MCF 10A (cell line): Measurements from ENCODE around the gene CCDC15. TPM values are rescaled to one million over a fixed set of nuclear protein-coding genes. Genes with fewer than 3 reads are reported as not detected.
A peak's percentile ranks its signal among the peaks of the same experiment; 100 is the strongest.
"Not testable (repeated sequence)": the region's sequence is repeated elsewhere in the genome, so short reads cannot be mapped to it uniquely, and the experiment has no call there.

Experiments
- BruUV-seq: library from RNA; stranded (reverse); fragments of 400-500 nt; replicated peaks from 2 replicates; lab custom pipeline; 2021; lab: Mats Ljungman, UMichigan
- CTCF ChIA-PET: fragments of 300-600 bp; sonication (Branson Sonifier 250); formaldehyde crosslinking; extraction: SDS; loops from one replicate; lab custom pipeline; 2021; ENCODE audit warnings: antibody characterized with exemption, inconsistent platforms; lab: Yijun Ruan, JAX
- POLR2A ChIA-PET: fragments of 300-600, 350-650 bp; sonication (Branson Sonifier 250); formaldehyde crosslinking; extraction: SDS; loops from one replicate; lab custom pipeline; 2020; ENCODE audit warnings: antibody characterized with exemption, inconsistent platforms; lab: Yijun Ruan, JAX
- DNase-seq: peaks from one replicate; pipeline ENCODE4 v3.0.0-alpha.2; 2018; ENCODE audit not compliant: unreplicated experiment
- H3K27ac Mint-ChIP-seq: one replicate; pipeline ENCODE4 v1.8.0; 2022; ENCODE audit warnings: mild to moderate bottlenecking, low read depth, mixed read lengths; ENCODE audit not compliant: unreplicated experiment
- H3K27me3 Mint-ChIP-seq: one replicate; pipeline ENCODE4 v1.8.0; 2022; ENCODE audit warnings: mixed read lengths; ENCODE audit not compliant: insufficient read depth, unreplicated experiment
- H3K36me3 Mint-ChIP-seq: one replicate; pipeline ENCODE4 v1.8.0; 2022; ENCODE audit warnings: mild to moderate bottlenecking, moderate library complexity, mixed read lengths; ENCODE audit not compliant: insufficient read depth, unreplicated experiment
- H3K4me1 Mint-ChIP-seq: one replicate; pipeline ENCODE4 v1.8.0; 2022; ENCODE audit warnings: mixed read lengths; ENCODE audit not compliant: insufficient read depth, unreplicated experiment
- H3K4me3 Mint-ChIP-seq: one replicate; pipeline ENCODE4 v1.8.0; 2022; ENCODE audit warnings: mild to moderate bottlenecking, moderate library complexity, mixed read lengths; ENCODE audit not compliant: unreplicated experiment
- H3K9me3 Mint-ChIP-seq: one replicate; pipeline ENCODE4 v1.8.0; 2022; ENCODE audit warnings: mixed read lengths; ENCODE audit not compliant: unreplicated experiment
- CTCF ChIP-seq: fragments of 200-600 bp; IDR thresholded peaks from one replicate; pipeline ENCODE4 v1.8.0; 2022; ENCODE audit warnings: antibody characterized with exemption, mild to moderate bottlenecking; ENCODE audit not compliant: unreplicated experiment
- intact Hi-C: fragments of 100-400 bp; cut with micrococcal nuclease; formaldehyde crosslinking; loops from 2 replicates; pipeline ENCODE4 v1.14.1; 2022
- total RNA-seq: library from RNA; stranded (reverse); gene quantifications from 2 replicates; pipeline ENCODE4 v1.2.3, GENCODE V29; 2022

CCDC15 gene
- total RNA-seq, 1 experiment from 2014 or later = 2.8 TPM

- TF ChIP-seq CTCF = no peak
- Mint-ChIP-seq H3K27me3 (no peaks in the 10 kb centered on the region), H3K27ac (no peak overlapping the region), H3K36me3 (no peaks in the 10 kb centered on the region), H3K4me1 (no peaks in the 10 kb centered on the region), H3K4me3 (no peak overlapping the region), H3K9me3 (peaks cover 8% of the 10 kb centered on the region)
- ChIA-PET CTCF (interaction anchor here (0.9 kb wide), 1 partner anchor 186 kb away, joined by 3 read pairs; no protein-coding TSS in a partner anchor), POLR2A (no interaction called here)
- intact Hi-C loops = no loop called here
- DNase-seq = no peak
- no TSS peak for BruUV-seq
These were observed 72.0 kb downstream of the CCDC15 start for GRCh38 chr11:125025968-125026367.

- DNase-seq, POLR2A ChIA-PET, H3K4me3 Mint-ChIP-seq, H3K36me3 Mint-ChIP-seq, CTCF ChIA-PET, H3K4me1 Mint-ChIP-seq, H3K27me3 Mint-ChIP-seq, BruUV-seq, H3K27ac Mint-ChIP-seq, intact Hi-C loops: not testable (repeated sequence)
- peaks cover 18% of the 10 kb centered on the region for H3K9me3 Mint-ChIP-seq
These were observed 75.4 kb downstream of the CCDC15 start for GRCh38 chr11:125029431-125029830.

GRCh38 chr11:125036933-125037332 is 82.9 kb downstream of the CCDC15 start:
- Mint-ChIP-seq H3K27ac (no peak overlapping the region), H3K27me3 (no peaks in the 10 kb centered on the region), H3K9me3 (peaks cover 17% of the 10 kb centered on the region), H3K4me3 (no peak overlapping the region), H3K36me3 (no peaks in the 10 kb centered on the region), H3K4me1 (no peaks in the 10 kb centered on the region)
- intact Hi-C loops = no loop called here
- ChIA-PET CTCF (no interaction called here), POLR2A (no interaction called here)
- DNase-seq = peak; percentile 31
- TF ChIP-seq CTCF = no peak
- BruUV-seq = no TSS peak

- Mint-ChIP-seq H3K27ac (no peak overlapping the region), H3K4me3 (no peak overlapping the region)
- CTCF ChIA-PET = interaction anchor here (1.2 to 2.4 kb wide), 2 partner anchors 14 to 93 kb away, joined by 3 to 10 read pairs; partner anchors contain the start of gene SLC37A2
These were observed 95.3 kb downstream of the CCDC15 start for GRCh38 chr11:125049164-125049792.

More at GRCh38 chr11:125049164-125049792, 95.3 kb downstream of the CCDC15 start:
- intact Hi-C loops = no loop called here
- POLR2A ChIA-PET = no interaction called here
- no peaks in the 10 kb centered on the region for H3K36me3 Mint-ChIP-seq
- H3K27me3 Mint-ChIP-seq = no peaks in the 10 kb centered on the region
- H3K9me3 Mint-ChIP-seq = no peaks in the 10 kb centered on the region
- no TSS peak for BruUV-seq
- no peak for TF ChIP-seq CTCF
- H3K4me1 Mint-ChIP-seq = no peaks in the 10 kb centered on the region
- DNase-seq = no peak
